Peyer's patch (tissue), 4 donors: ENCODE measurements around the gene MRTFB. TPM values are rescaled to one million over a fixed set of nuclear protein-coding genes. Genes with fewer than 3 reads are reported as not detected.

Source experiments
- DNase-seq, 3 donors: peaks; one replicate each; pipeline ENCODE4 v3.0.0-alpha.2; 2017 to 2019
- H3K27ac ChIP-seq, 4 donors: fragments of 200-600 bp; sonication (generic); one replicate each; pipeline ENCODE4 v1.5.1; 2016 to 2019
- H3K27me3 ChIP-seq, 2 donors: fragments of 200-600 bp; sonication (generic); one replicate each; pipeline ENCODE4 v1.5.1; 2019
- H3K36me3 ChIP-seq, 3 donors: fragments of 200-600 bp; sonication (generic); one replicate each; pipeline ENCODE4 v1.5.1; 2016 to 2019
- H3K4me1 ChIP-seq, 4 donors: fragments of 200-600 bp; sonication (generic); one replicate each; pipeline ENCODE4 v1.5.1; 2016 to 2019
- H3K4me3 ChIP-seq, 4 donors: fragments of 200-600 bp; sonication (generic); 1 replicate in 3 of 4; 2 replicates in 1 of 4; pipeline ENCODE4 v1.5.1; 2016 to 2019; ENCODE audit warnings: mild to moderate bottlenecking in 1 of 4
- H3K9me3 ChIP-seq, 4 donors: fragments of 200-600 bp; sonication (generic); one replicate each; pipeline ENCODE4 v1.5.1; 2016 to 2019; ENCODE audit warnings: mild to moderate bottlenecking in 1 of 4
- POLR2A ChIP-seq, 2 donors: fragments of 450-650 bp; IDR thresholded peaks; one replicate each; pipeline ENCODE4 v1.5.1; 2017; ENCODE audit warnings: antibody characterized with exemption in 2 of 2, mild to moderate bottlenecking in 2 of 2, moderate library complexity in 2 of 2
- total RNA-seq, 4 donors: library from RNA; depleted of rRNA; stranded (reverse); fragments of >200 nt; gene quantifications; one replicate each; pipeline ENCODE4 v1.1.0, GENCODE V29; 2016
- TF ChIP-seq, protein P1 (sequence below), 6 experiments: fragments of 450-650 bp in 4 of 6; fragments of 200-600 bp in 2 of 6; sonication (generic) in 1 of 6; IDR thresholded peaks; one replicate each; pipeline ENCODE4 v1.5.1; 2017 to 2019; ENCODE audit warnings: antibody characterized with exemption in 6 of 6, mild to moderate bottlenecking in 3 of 6, moderate library complexity in 1 of 6

MRTFB gene
- total RNA-seq, 4 donors from 2014 or later = 42.2 to 136 (median 68.7) TPM

GRCh38 chr16:14164916-14165662 lies 94.0 kb downstream of the MRTFB start:
- DNase-seq = no peak
- H3K27ac ChIP-seq = no peak overlapping the region
- no peak for TF ChIP-seq POLR2A (IDR thresholded peaks at IDR 0.05)
- TF ChIP-seq, protein P1, sequence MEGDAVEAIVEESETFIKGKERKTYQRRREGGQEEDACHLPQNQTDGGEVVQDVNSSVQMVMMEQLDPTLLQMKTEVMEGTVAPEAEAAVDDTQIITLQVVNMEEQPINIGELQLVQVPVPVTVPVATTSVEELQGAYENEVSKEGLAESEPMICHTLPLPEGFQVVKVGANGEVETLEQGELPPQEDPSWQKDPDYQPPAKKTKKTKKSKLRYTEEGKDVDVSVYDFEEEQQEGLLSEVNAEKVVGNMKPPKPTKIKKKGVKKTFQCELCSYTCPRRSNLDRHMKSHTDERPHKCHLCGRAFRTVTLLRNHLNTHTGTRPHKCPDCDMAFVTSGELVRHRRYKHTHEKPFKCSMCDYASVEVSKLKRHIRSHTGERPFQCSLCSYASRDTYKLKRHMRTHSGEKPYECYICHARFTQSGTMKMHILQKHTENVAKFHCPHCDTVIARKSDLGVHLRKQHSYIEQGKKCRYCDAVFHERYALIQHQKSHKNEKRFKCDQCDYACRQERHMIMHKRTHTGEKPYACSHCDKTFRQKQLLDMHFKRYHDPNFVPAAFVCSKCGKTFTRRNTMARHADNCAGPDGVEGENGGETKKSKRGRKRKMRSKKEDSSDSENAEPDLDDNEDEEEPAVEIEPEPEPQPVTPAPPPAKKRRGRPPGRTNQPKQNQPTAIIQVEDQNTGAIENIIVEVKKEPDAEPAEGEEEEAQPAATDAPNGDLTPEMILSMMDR (IDR thresholded peaks at IDR 0.05) = no peak
- no peaks in the 10 kb centered on the region for H3K9me3 ChIP-seq
- no peak overlapping the region for H3K4me3 ChIP-seq
- no peaks in the 10 kb centered on the region for H3K27me3 ChIP-seq
- H3K4me1 ChIP-seq = no peaks in the 10 kb centered on the region
- no peaks in the 10 kb centered on the region for H3K36me3 ChIP-seq

DNA sequence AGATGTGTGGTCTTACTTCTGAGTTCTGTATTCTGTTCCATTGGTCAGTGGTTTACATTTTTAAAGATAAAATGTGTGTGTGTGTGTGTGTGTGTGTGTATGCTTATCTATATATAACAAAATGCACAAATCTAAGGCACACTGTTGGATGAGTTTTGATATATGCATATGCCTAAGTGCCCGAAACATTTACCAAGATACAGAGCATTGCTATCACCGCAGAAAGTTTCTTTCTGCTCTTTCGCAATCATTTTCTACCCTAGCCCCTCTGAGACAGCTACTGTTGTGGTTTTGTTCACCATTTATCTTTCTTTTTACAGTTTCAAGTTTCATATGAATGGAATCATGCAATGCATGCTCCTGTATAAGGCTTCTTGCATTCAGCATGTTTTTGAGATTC lies 97.0 kb downstream of the MRTFB start:
- no peak overlapping the region for H3K27ac ChIP-seq
- no peak overlapping the region for H3K4me3 ChIP-seq
- no peaks in the 10 kb centered on the region for H3K4me1 ChIP-seq
- no peak for DNase-seq
- H3K27me3 ChIP-seq = no peaks in the 10 kb centered on the region
- no peak for TF ChIP-seq POLR2A (IDR thresholded peaks at IDR 0.05)
- TF ChIP-seq, protein P1 (IDR thresholded peaks at IDR 0.05) = no peak
- H3K36me3 ChIP-seq = no peaks in the 10 kb centered on the region
- H3K9me3 ChIP-seq = no peaks in the 10 kb centered on the region

GRCh38 chr16:14172200-14172809 lies 101.2 kb downstream of the MRTFB start:
- no peaks in the 10 kb centered on the region for H3K27me3 ChIP-seq
- no peaks in the 10 kb centered on the region for H3K36me3 ChIP-seq
- no peaks in the 10 kb centered on the region for H3K4me1 ChIP-seq
- no peak for TF ChIP-seq POLR2A (IDR thresholded peaks at IDR 0.05)
- TF ChIP-seq, protein P1 (IDR thresholded peaks at IDR 0.05) = no peak
- no peak for DNase-seq
- no peak overlapping the region for H3K27ac ChIP-seq
- no peak overlapping the region for H3K4me3 ChIP-seq
- H3K9me3 ChIP-seq = no peaks in the 10 kb centered on the region

GRCh38 chr16:14175086-14175485 lies 104.0 kb downstream of the MRTFB start:
- no peak overlapping the region for H3K27ac ChIP-seq
- no peaks in the 10 kb centered on the region for H3K27me3 ChIP-seq
- H3K4me3 ChIP-seq = no peak overlapping the region
- no peaks in the 10 kb centered on the region for H3K4me1 ChIP-seq
- DNase-seq = no peak
- H3K9me3 ChIP-seq = no peaks in the 10 kb centered on the region
- TF ChIP-seq, protein P1 (IDR thresholded peaks at IDR 0.05) = no peak
- no peak for TF ChIP-seq POLR2A (IDR thresholded peaks at IDR 0.05)
- H3K36me3 ChIP-seq = no peaks in the 10 kb centered on the region

- Histone ChIP-seq H3K9me3 (no peaks in the 10 kb centered on the region), H3K4me3 (no peak overlapping the region), H3K4me1 (no peaks in the 10 kb centered on the region), H3K27me3 (no peaks in the 10 kb centered on the region), H3K27ac (no peak overlapping the region), H3K36me3 (no peaks in the 10 kb centered on the region)
- no peak for DNase-seq
- no peak for TF ChIP-seq POLR2A (IDR thresholded peaks at IDR 0.05)
- TF ChIP-seq, protein P1 (IDR thresholded peaks at IDR 0.05) = no peak
Observed at GRCh38 chr16:14177704-14178103, 106.6 kb downstream of the MRTFB start.
